Ishikawa (cell line): ENCODE measurements around the gene OR8B4.

Source experiments
- EP300 ChIP-seq: IDR thresholded peaks from 2 replicates; pipeline ENCODE4 v1.6.1; 2012; ENCODE audit warnings: borderline replicate concordance
- REST ChIP-seq: IDR thresholded peaks from 2 replicates; pipeline ENCODE4 v1.6.1; 2012; ENCODE audit warnings: low read depth, mild to moderate bottlenecking
- YY1 ChIP-seq: IDR thresholded peaks from 2 replicates; pipeline ENCODE4 v1.6.1; 2012; ENCODE audit warnings: low read depth

GRCh38 chr11:124380585-124380984 lies 44.1 kb downstream of the OR8B4 start:
- TF ChIP-seq REST, result no peak
- no peak for TF ChIP-seq YY1
- TF ChIP-seq EP300, result no peak
